IPS DF 6.9 (cell line): ENCODE data around the gene CAPN3.
"Not testable (repeated sequence)": the region's sequence is repeated elsewhere in the genome, so short reads cannot be mapped to it uniquely, and the experiment has no call there.

Experiments used
- DNase-seq: peaks from one replicate; pipeline ENCODE4 v3.0.0-alpha.2; 2013; ENCODE audit warnings: low read depth, low spot score
- H3K27ac ChIP-seq: one replicate; pipeline ENCODE4 v1.5.1; 2013; ENCODE audit warnings: low read length, control low read depth
- H3K27me3 ChIP-seq: 2 replicates; pipeline ENCODE4 v1.6.1; 2013; ENCODE audit warnings: mild to moderate bottlenecking, low read length; ENCODE audit not compliant: control insufficient read depth, insufficient read depth
- H3K36me3 ChIP-seq: 2 replicates; pipeline ENCODE4 v1.6.1; 2013; ENCODE audit warnings: low read length; ENCODE audit not compliant: control insufficient read depth, insufficient read depth
- H3K4me1 ChIP-seq: 2 replicates; pipeline ENCODE4 v1.6.1; 2013; ENCODE audit warnings: low read length; ENCODE audit not compliant: control insufficient read depth, insufficient read depth
- H3K4me3 ChIP-seq: 2 replicates; pipeline ENCODE4 v1.5.1; 2013; ENCODE audit warnings: mild to moderate bottlenecking, low read length
- H3K9me3 ChIP-seq: 2 replicates; pipeline ENCODE4 v1.6.1; 2013; ENCODE audit warnings: low read length, inconsistent platforms; ENCODE audit not compliant: control insufficient read depth, insufficient read depth
- WGBS: extraction: QIAGEN DNeasy Blood & Tissue Kit; methylation state at CpG from one replicate; pipeline ENCODE4 v1.1.7; 2013; ENCODE audit warnings: mixed read lengths, missing lambda C conversion rate; ENCODE audit not compliant: insufficient read length, insufficient coverage; 5-methylcytosine and 5-hydroxymethylcytosine counted together

Gene CAPN3

DNA sequence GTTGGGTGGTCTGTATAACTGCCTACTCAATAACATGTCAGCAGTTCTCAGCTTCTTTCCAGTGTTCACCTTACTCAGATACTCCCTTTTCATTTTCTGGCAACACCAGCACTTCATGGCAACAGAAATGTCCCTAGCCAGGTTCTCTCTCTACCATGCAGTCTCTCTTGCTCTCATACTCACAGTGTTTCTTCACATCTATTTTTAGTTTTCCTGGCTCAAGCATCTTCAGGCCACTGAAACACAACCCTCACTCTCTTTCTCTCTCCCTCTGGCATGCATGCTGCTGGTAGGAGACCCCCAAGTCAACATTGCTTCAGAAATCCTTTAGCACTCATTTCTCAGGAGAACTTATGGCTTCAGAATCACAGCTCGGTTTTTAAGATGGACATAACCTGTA is at the start of gene CAPN3:
Gene CAPN3, plus strand, starts transcription at position 253 of the 400 bp plus-strand sequence. CDS start 305 bp downstream, outside the sequence.
- 0 out of 2 replicates have a peak, but pooled peaks cover 4% of the 10 kb centered on the region for H3K4me1 ChIP-seq
- H3K4me3 ChIP-seq = no peak within 1 kb of the TSS
- no CpG with 5 or more reads among the region's 1 CpG for WGBS
- H3K27me3 ChIP-seq = no peaks in the 10 kb centered on the region
- H3K9me3 ChIP-seq = no peaks in the 10 kb centered on the region
- DNase-seq = no peak
- H3K36me3 ChIP-seq = no peaks in the 10 kb centered on the region
- no peak within 1 kb of the TSS for H3K27ac ChIP-seq

DNA sequence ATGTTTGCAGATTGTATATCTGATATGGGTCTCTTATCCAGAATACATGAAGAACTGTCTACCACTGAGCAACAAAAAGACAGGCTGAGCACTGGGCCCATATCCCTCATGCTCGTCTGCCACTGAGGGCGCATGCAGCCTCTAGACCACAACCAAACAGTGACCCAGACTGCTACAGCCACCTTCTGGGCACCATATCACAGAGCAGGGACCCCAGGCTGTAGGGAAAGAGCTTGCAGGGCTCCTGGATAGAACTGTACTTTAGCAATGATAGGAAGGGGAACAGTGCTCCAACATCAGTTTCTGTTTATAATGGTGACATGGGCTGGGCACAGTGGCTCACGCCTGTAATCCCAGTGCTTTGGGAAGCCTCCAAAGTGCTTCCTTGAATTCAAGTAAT is 45.8 kb upstream of the CAPN3 start:
- no CpG with 5 or more reads among the region's 3 CpGs for WGBS
- H3K27me3 ChIP-seq = no peaks in the 10 kb centered on the region
- no peaks in the 10 kb centered on the region for H3K36me3 ChIP-seq
- H3K4me3 ChIP-seq = no peak overlapping the region
- no peaks in the 10 kb centered on the region for H3K9me3 ChIP-seq
- no peak overlapping the region for H3K27ac ChIP-seq
- H3K4me1 ChIP-seq = no peaks in the 10 kb centered on the region
- DNase-seq = no peak

GRCh38 chr15:42314818-42315217 is 44.5 kb upstream of the CAPN3 start:
- no peak for DNase-seq
- no peaks in the 10 kb centered on the region for H3K4me1 ChIP-seq

GRCh38 chr15:42315521-42315920 is 43.8 kb upstream of the CAPN3 start:
- Histone ChIP-seq H3K27me3 (no peaks in the 10 kb centered on the region), H3K36me3 (no peaks in the 10 kb centered on the region), H3K4me3 (no peak overlapping the region), H3K27ac (no peak overlapping the region), H3K4me1 (no peaks in the 10 kb centered on the region), H3K9me3 (no peaks in the 10 kb centered on the region)
- no peak for DNase-seq
- WGBS = no CpG with 5 or more reads among the region's 1 CpG

More at GRCh38 chr15:42314818-42315217, 44.5 kb upstream of the CAPN3 start:
- Histone ChIP-seq H3K27me3 (no peaks in the 10 kb centered on the region), H3K36me3 (no peaks in the 10 kb centered on the region), H3K27ac (no peak overlapping the region), H3K9me3 (no peaks in the 10 kb centered on the region), H3K4me3 (no peak overlapping the region)
- no CpG with 5 or more reads among the region's 1 CpG for WGBS

- not testable (repeated sequence) for H3K4me3 ChIP-seq, H3K27ac ChIP-seq, H3K9me3 ChIP-seq, H3K27me3 ChIP-seq, DNase-seq, H3K4me1 ChIP-seq, H3K36me3 ChIP-seq
- WGBS = no CpG with 5 or more reads among the region's 11 CpGs
Measured at GRCh38 chr15:42316282-42316805, 43.0 kb upstream of the CAPN3 start.

DNA sequence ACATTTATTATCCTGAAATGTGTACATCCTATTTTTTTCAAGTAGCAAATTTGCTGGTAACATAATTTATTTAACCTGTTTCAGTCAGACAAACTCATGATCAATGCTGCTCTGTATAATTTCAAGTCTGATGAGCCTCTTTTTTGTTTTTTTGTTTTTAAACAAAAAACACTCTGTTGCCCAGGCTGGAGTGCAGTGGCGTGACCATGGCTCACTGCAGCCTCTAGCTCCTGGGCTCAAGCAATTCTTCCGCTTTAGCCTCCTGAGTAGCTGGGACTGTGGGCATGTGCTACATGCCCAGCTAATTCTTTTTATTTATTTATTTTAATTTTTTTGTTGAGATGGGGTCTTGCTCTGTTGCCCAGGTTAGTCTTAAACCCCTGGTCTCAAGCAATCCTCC is 40.1 kb upstream of the CAPN3 start:
- DNase-seq = no peak
- no CpG with 5 or more reads among the region's 2 CpGs for WGBS
- H3K36me3 ChIP-seq = no peaks in the 10 kb centered on the region
- no peaks in the 10 kb centered on the region for H3K27me3 ChIP-seq
- no peaks in the 10 kb centered on the region; the same call in 1 of the 2 replicates for H3K9me3 ChIP-seq
- no peak overlapping the region for H3K27ac ChIP-seq
- H3K4me3 ChIP-seq = no peak overlapping the region
- no peaks in the 10 kb centered on the region for H3K4me1 ChIP-seq

DNA sequence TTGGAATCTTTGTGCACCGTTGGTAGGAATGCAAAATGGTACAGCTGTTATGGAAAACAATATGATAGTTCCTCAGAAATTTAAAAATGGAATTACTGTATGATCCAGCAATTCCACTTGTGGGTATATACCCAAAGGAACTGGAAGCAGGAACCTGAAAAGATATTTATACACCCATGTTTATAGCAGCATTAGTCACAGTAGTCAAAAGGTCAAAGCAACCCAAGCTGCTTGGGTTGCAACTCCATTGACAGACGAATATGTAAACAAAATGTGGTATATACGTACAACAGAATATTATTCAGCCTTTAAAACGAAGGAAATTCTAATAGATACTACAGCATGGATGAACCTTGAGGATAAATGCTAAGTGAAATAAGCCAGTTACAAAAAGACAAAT is 35.0 kb upstream of the CAPN3 start:
- H3K36me3 ChIP-seq = no peaks in the 10 kb centered on the region
- H3K4me1 ChIP-seq = no peaks in the 10 kb centered on the region
- no peak for DNase-seq
- WGBS = no CpG with 5 or more reads among the region's 4 CpGs
- no peaks in the 10 kb centered on the region; the same call in 1 of the 2 replicates for H3K9me3 ChIP-seq
- no peak overlapping the region for H3K4me3 ChIP-seq
- no peak overlapping the region for H3K27ac ChIP-seq
- no peaks in the 10 kb centered on the region for H3K27me3 ChIP-seq

DNA sequence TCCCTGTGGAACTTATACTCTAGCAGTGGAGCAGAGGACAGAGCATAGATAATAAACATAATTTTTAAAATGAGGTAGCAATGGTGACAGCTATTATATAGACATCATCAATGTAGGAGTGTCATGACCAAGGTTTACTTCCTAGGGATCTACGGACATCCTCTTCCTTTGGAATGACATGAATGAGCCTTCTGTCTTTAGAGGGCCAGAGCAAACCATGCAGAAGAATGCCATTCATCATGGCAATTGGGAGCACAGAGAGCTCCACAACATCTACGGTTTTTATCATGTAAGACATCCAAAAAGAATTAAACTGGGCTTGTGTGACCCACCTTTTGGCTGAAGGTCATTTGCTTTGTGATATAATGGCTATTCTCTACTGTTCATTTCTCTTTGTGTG is 30.1 kb upstream of the CAPN3 start:
- no peak for DNase-seq
- no peaks in the 10 kb centered on the region for H3K27me3 ChIP-seq
- no peaks in the 10 kb centered on the region for H3K9me3 ChIP-seq
- H3K36me3 ChIP-seq = no peaks in the 10 kb centered on the region
- H3K4me3 ChIP-seq = no peak overlapping the region
- WGBS = no CpG with 5 or more reads among the region's 2 CpGs
- H3K4me1 ChIP-seq = no peaks in the 10 kb centered on the region
- H3K27ac ChIP-seq = no peak overlapping the region

GRCh38 chr15:42329992-42330391 is 29.3 kb upstream of the CAPN3 start:
- no peak overlapping the region for H3K27ac ChIP-seq
- H3K4me3 ChIP-seq = no peak overlapping the region
- no peaks in the 10 kb centered on the region for H3K9me3 ChIP-seq
- no peaks in the 10 kb centered on the region for H3K27me3 ChIP-seq
- no peak for DNase-seq
- no CpG with 5 or more reads among the region's 2 CpGs for WGBS
- no peaks in the 10 kb centered on the region for H3K4me1 ChIP-seq
- H3K36me3 ChIP-seq = no peaks in the 10 kb centered on the region

- H3K27me3 ChIP-seq = no peaks in the 10 kb centered on the region
- no peak overlapping the region for H3K4me3 ChIP-seq
- no peaks in the 10 kb centered on the region for H3K4me1 ChIP-seq
- no CpG with 5 or more reads among the region's 3 CpGs for WGBS
- no peak overlapping the region for H3K27ac ChIP-seq
- DNase-seq = no peak
- no peaks in the 10 kb centered on the region for H3K9me3 ChIP-seq
- H3K36me3 ChIP-seq = no peaks in the 10 kb centered on the region
Measured at GRCh38 chr15:42331235-42331634, 28.1 kb upstream of the CAPN3 start.

DNA sequence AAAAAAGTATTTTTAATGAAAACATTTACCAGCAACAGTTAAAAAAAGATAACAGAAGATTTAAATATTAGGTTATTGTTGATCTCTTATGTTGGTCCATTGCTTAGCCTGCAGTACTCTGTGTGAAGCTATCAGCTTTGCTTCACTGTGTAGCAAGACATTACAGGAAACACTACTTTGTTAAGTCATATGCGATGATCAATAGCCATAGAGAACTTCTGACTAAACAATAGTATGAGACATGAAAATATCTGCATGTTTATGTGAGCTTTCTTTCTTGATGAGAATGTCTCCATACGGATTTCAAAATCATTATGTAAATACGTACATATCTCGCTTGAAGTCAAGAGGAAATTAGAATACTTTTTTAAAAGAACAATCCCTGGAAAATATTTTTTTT is 27.0 kb upstream of the CAPN3 start:
- no CpG with 5 or more reads among the region's 4 CpGs for WGBS
- Histone ChIP-seq H3K4me1 (no peaks in the 10 kb centered on the region), H3K27ac (no peak overlapping the region), H3K9me3 (no peaks in the 10 kb centered on the region), H3K36me3 (no peaks in the 10 kb centered on the region), H3K27me3 (no peaks in the 10 kb centered on the region), H3K4me3 (no peak overlapping the region)
- DNase-seq = no peak
